H54 (cell line): ENCODE data around the gene TRNP1.

Experiments
- DNase-seq: peaks from one replicate; pipeline ENCODE4 v3.0.0; 2011; ENCODE audit warnings: low spot score, mixed read lengths; ENCODE audit not compliant: insufficient read length
- FAIRE-seq: peaks from 3 replicates; lab custom pipeline; 2011; peaks lifted over from hg19 to GRCh38; lab: Jason Lieb, UNC
- POLR2A ChIP-seq: IDR thresholded peaks from 2 replicates; pipeline ENCODE4 v1.6.1; 2011; ENCODE audit warnings: low read depth, mild to moderate bottlenecking, low read length

TRNP1 gene

DNA sequence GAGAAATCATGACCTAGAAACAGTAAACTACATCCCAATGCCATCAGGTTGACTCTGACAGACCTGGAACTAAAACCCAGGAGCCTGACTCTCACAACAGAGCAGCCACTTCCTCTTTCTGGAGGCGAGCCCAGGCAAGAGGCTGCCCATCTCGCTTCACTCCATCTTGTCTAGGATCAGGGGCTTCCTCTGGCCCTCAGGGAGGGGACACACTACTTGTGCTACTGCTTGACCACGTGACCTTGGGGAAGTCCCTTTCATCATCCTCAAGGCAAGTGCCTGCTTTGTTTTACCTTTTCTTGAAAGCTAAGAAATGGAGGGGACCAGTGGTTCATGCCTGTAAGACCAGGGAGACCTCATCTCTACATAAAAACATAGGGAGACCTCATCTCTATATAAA lies 21.8 kb downstream of the TRNP1 start:
- FAIRE-seq (no peak), DNase-seq (no peak)
- TF ChIP-seq POLR2A, result no peak

DNA sequence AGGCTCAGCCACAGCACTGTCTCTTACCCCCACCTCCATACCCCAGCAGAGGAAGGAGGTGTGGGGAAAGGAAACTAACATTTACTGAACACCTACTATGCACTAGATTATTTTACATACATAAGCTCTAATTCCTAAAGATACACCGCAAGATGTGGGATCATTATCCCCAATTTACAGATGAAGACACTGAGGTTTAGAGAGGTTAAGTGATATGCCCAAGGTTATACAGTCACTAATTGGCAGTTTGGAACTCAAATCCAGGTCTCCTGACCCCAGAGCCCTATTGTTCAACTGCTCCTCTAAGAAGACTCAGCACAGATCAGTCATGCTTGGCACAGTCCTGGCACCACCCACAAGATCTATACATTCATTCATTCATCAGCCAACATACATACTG lies 22.9 kb downstream of the TRNP1 start:
- FAIRE-seq (no peak), DNase-seq (no peak)
- no peak for TF ChIP-seq POLR2A

DNA sequence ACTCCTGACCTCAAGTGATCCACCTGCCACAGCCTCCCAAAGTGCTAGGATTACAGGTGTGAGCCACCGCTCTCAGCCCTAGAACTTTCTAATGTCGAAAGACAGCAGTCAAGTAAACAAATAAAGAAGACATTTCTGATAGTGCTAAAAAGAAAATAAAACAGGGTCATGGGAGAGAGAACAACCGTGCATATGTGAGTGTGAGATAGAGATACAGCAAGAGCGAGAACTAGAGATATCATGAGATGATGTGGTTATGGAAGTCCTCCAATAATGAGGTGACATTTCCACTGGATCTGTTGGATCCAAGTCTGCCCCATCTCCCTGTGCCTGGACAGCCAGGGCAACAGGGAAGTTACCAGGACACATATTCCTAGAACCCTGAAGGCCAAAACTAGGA lies 23.7 kb downstream of the TRNP1 start:
- DNase-seq, result no peak
- no peak for TF ChIP-seq POLR2A
- no peak for FAIRE-seq

DNA sequence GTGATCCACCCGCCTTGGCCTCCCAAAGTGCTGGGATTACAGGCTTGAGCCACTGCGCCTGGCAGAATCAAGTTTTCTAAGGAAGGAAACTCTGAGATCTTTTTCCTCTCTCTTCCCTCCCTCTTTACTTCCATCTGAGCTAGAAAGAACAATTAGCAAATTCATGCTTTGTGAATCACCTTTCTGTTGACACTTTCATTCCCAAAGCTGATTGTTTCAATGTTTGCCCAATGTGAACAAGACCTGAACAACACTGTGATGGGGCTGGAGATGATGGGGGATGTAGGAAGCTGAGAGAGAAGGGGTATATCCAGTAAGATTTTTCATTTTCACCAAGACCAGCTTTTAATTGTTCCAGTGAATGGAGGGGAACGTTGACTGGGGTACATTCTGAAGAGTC lies 24.8 kb downstream of the TRNP1 start:
- no peak for FAIRE-seq

DNA sequence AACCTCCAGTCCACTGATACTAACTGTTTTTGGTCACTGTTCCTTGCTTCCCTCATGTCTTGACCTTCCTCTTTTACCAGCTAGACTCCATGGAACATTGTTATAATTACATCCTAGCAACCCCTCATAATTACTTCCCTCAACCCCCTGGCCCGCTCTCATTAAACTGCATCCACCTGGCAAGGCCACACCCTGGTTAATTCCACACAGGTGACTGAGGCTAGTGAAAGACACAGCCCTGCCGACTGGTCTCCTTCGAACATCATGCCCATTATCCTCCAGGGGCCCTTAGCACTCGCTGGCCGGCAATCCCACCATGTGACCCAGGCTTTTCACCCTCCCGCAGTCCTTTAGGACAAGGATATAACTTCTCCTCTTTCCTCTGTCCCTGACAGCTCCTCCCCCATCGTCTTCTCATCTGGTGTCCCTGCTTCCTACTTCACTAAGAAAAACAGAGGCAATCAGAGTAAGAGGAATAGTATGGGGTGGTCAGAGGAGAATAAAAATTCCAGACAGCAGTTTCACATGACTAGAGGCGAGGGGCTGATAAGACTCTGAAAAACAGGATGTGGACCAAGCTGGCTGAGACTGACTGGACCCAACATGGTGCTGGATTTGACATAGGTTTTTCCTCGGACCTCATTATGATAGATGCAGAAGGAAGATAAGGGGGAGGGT lies 28.0 kb downstream of the TRNP1 start:
- no peak for FAIRE-seq
- no peak for TF ChIP-seq POLR2A

More for the DNA sequence above, 24.8 kb downstream of the TRNP1 start:
- TF ChIP-seq POLR2A, result no peak
- DNase-seq, result no peak

DNA sequence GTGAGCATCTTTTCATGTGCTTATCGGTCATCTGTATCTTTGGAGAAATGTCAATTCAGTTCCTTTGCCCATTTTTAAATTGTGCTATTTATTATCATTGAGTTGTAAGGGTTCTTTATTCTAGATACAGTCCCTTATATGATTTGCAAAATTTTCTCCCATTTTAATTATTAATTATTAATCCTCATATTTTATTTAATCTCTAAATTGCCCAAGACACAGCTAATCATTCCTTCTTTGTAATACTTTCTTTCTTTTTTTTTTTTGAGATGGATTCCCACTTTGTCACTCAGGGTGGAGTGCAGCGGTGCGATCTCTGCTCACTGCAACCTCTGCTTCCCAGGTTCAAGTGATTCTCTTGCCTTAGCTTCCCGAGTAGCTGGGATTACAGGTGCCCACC lies 32.2 kb downstream of the TRNP1 start:
- no peak for FAIRE-seq
- TF ChIP-seq POLR2A, result no peak
- DNase-seq, result no peak

More for the DNA sequence above, 28.0 kb downstream of the TRNP1 start:
- DNase-seq, result no peak

DNA sequence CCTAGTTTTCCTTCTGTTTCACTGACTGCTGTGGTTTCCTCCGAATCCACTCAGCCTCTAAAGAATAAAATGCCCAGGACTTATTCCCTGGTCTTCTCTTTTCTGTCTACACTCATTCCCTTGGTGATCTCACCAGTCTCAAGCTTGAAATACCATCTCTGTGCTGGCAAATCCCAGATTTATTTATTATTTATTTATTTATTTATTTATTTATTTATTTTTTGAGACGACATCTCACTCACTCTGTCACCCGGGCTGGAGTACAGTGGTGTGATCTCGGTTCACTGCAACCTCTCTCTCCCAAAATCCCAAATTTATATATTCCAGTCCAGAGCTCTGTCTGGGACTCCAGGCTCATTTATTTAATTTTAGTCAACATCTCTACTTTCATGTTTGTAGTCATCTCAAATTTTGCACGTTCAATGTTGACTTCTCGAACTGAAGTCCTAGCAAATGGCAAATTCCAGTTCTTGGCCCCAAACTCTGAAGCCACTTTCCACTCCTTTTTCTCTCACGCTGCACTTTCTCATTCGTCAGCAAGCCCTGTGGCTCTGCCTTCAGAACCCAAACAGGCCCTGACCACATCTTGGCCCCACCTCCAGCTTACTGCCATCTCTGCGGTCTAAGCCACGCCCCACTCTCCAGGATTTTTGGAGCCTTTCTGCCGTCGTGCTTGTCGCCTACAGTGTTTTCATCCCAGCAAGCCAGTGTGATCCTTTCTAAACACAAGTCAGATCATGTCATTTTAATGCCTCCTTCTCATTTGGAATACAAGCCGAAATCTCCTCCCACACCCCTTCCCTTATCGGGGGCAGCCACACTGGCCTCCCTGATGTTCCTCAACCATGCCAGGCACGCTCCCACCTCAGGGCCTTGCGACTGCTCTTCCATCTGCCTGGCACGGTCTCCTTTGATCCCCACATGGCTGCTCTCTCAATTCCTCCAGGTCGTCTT lies 33.4 kb downstream of the TRNP1 start:
- TF ChIP-seq POLR2A, result no peak
- FAIRE-seq, result peak; percentile 23
- peak; percentile 48 for DNase-seq

DNA sequence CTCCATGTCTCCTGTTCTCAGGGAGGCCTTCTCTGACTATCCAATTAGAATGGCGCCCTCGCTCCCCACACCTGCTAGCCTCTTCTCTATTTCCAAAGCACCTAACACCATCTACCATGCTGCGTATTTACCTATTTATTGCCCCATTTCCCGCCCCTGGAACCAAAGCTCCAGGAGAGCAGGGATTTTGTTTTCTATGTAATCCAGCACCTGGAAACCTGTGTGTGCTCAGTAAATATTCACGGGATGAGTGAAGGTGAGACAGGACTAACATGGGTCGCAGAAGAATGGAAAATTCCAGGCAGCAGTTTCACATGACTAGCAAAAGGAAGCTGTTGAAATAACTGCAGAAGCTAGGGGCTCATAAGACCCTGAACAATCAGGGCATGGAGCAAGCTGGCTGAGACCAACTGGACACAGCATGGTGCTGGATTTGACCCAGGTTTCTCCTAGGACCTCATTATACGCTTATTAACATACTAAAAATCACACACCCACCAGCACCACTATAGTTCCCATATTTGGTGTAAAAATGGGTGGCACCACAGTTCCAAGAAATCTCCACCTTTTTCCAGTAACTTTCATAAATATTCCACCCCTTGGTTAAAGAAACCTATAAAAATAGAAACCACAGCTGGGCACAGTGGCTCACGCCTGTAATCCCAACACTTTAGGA lies 34.2 kb downstream of the TRNP1 start:
- DNase-seq, result no peak
- no peak for TF ChIP-seq POLR2A
- no peak for FAIRE-seq

DNA sequence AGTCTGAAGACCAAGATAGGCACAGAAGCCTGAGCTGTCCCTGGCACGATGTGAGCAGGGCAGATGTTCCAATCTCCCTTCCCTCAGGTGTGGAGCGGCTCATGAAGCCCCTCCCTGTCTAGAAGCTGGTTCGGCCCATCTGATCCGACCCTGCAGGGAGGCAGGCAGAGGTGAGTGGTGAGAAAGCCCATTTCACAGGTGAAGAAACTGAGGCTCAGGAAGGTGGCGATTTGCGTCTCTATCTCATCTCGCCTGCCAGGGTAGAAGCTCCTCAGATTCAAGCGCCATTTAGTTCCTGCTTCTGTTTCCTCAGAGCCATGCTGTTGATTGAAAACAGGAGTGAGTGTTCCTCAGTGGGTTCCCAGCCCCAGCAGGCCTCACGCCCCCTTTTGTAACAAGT lies 36.0 kb downstream of the TRNP1 start:
- DNase-seq, result no peak
- TF ChIP-seq POLR2A, result no peak
- FAIRE-seq, result no peak

DNA sequence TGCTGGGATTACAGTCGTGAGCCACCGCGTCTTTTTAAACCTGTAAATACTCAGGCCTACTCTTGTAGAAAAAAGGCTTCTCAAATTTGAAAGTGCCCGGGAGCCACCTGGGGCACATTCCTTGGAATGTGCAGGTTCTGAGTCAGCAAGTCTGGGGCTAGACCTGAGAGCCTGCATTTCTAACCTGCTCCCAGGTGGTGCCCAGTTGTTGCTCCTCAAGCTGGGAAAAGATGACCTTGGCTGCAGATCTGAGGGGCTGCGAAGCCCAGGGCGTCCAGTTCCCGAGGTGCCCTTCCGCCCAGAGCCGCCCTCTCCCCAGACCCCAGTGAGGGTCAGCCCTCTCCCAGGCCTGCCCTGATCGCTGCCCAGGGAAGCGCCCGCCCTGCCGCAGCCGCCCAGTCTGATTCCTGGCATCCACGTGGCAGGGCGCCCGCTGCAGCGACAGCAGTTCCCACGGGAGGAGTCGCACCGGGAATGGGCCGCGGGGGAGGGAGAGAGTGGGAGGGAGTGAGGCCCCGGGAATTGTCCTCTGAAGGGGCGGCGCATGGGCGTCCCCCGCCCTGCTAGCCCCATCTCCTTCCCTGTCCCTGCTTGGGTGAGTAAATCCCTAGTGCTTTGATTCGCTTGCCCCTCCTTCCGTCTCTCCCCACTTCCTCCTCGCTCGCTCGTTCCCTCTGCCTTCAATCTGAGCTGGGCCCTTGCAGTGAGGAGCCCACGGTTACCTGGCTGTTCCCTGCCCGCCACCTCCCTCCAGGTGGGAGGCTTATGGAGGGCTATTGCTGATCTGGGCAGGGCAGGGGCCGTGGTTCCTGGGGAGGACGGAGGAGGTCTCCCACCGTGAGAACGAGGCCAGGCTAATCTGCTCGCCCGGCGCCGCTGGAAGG lies 38.0 kb downstream of the TRNP1 start:
- DNase-seq (peak; percentile 60), FAIRE-seq (peak; percentile 41)

DNA sequence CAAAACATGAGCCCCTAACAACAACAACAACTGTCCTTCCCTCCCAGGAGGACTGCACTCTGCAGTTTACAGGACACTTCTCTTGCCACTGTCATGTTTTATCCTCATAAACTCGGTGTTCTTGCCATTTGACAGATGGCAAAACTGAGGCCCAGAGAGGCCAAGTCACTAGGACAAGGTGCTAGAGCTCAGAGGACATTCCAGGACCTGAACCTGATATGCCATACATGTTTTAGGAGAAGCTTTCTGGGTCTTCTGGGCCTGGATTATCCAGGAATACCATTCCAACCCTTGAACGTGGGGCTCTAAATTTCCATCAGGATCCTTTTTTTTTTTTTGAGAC lies 38.6 kb downstream of the TRNP1 start:
- TF ChIP-seq POLR2A, result no peak
- FAIRE-seq (no peak), DNase-seq (no peak)

More for the DNA sequence above, 38.0 kb downstream of the TRNP1 start:
- TF ChIP-seq POLR2A, result no peak

DNA sequence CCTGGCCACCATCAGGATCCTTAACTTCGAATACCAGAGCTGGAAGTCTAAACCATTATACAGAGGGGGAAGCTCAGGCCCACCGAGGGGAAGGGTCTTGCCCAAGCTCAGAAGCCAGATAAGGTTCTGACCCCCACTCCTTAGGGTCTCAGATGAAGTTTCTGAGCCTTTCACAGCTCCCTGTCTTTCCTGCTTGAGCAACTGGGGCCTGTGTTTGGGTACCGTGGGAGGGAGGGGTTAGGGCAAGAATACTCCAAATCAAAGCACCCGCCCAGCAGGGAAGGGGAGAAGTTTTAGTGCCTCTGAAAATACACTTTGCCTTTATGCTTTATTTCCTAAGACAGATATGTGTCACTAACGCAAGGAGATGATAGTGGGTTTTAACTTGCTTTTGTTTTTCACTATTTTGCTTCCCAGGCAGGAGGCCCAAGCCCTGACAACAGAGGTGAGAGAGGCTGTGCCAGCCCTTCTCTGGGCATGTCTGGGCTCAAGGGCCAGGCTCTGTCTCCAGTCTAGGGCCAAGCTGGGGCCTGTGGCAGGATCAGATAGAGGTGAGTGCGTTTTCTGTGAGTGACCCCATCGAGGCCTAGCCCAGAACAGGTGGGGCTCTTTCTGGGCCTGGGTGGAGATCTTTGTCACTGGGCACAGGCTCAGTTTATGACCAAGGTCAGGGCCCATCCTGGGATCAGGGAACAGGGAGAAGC lies 39.7 kb downstream of the TRNP1 start:
- no peak for TF ChIP-seq POLR2A
- DNase-seq (no peak), FAIRE-seq (no peak)
